B cell (primary cell): ENCODE measurements around the gene NTN4.

Source experiments
- EZH2 ChIP-seq: IDR thresholded peaks from 2 replicates; pipeline ENCODE4 v1.6.1; 2012; ENCODE audit warnings: borderline replicate concordance, low read depth, mild to moderate bottlenecking, moderate library complexity, low read length; ENCODE audit not compliant: insufficient read depth, poor library complexity, severe bottlenecking
- TF ChIP-seq, protein P1 (sequence below): fragments of 200-600 bp; IDR thresholded peaks from one replicate; pipeline ENCODE4 v1.8.0; 2022; ENCODE audit warnings: antibody characterized with exemption, mild to moderate bottlenecking

DNA sequence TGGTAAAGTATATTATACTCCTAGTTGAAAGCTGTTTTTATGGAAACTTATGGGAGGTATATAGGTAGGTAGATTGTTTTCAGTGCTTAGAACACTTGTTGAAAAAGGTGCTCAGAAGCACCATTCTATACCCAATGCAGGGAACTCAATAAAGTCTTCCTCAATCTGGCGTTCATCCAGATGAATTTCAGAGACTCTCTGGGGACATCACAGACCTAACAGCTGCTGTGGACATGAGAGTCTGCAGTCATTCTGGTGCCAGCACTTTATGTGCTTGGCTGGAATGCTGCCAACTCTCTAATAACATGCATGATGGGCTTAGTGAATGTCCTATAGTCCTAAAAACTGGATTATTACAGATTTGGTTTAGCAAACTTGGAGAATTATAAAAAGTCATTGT is 115.9 kb downstream of the NTN4 start:
- TF ChIP-seq, protein P1, sequence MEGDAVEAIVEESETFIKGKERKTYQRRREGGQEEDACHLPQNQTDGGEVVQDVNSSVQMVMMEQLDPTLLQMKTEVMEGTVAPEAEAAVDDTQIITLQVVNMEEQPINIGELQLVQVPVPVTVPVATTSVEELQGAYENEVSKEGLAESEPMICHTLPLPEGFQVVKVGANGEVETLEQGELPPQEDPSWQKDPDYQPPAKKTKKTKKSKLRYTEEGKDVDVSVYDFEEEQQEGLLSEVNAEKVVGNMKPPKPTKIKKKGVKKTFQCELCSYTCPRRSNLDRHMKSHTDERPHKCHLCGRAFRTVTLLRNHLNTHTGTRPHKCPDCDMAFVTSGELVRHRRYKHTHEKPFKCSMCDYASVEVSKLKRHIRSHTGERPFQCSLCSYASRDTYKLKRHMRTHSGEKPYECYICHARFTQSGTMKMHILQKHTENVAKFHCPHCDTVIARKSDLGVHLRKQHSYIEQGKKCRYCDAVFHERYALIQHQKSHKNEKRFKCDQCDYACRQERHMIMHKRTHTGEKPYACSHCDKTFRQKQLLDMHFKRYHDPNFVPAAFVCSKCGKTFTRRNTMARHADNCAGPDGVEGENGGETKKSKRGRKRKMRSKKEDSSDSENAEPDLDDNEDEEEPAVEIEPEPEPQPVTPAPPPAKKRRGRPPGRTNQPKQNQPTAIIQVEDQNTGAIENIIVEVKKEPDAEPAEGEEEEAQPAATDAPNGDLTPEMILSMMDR, result no peak
- no peak for TF ChIP-seq EZH2
